GM10266 (cell line): ENCODE results near the gene WNT1.

Source experiments
- DNase-seq: peaks from one replicate; pipeline ENCODE4 v3.0.0; 2012; ENCODE audit errors: extremely low spot score
- TF ChIP-seq, protein P1 (sequence below): IDR thresholded peaks from 2 replicates; pipeline ENCODE4 v1.5.1; 2012; ENCODE audit warnings: mild to moderate bottlenecking, low read depth; ENCODE audit not compliant: control insufficient read depth, insufficient read depth; ENCODE audit errors: missing control alignments

WNT1 gene

DNA sequence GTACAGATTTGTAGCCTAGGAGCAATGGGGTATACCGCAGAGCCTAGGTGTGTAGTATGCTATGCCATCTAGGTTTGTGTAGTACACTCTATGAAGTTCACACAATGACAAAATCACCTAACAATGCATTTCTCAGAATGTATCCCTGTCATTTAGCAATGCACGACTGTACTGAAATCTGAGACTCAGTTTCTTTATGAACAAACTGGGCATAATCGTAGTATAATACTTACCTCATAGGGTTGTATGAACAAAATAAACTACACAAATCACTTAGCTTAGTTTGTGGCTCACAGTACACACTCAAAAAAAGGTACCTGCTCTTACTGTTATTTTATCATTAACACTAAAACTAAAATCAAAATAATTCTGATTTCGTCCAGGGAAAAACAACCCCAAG is 47.3 kb downstream of the WNT1 start:
- TF ChIP-seq, protein P1, sequence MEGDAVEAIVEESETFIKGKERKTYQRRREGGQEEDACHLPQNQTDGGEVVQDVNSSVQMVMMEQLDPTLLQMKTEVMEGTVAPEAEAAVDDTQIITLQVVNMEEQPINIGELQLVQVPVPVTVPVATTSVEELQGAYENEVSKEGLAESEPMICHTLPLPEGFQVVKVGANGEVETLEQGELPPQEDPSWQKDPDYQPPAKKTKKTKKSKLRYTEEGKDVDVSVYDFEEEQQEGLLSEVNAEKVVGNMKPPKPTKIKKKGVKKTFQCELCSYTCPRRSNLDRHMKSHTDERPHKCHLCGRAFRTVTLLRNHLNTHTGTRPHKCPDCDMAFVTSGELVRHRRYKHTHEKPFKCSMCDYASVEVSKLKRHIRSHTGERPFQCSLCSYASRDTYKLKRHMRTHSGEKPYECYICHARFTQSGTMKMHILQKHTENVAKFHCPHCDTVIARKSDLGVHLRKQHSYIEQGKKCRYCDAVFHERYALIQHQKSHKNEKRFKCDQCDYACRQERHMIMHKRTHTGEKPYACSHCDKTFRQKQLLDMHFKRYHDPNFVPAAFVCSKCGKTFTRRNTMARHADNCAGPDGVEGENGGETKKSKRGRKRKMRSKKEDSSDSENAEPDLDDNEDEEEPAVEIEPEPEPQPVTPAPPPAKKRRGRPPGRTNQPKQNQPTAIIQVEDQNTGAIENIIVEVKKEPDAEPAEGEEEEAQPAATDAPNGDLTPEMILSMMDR: no peak
- no peak for DNase-seq

DNA sequence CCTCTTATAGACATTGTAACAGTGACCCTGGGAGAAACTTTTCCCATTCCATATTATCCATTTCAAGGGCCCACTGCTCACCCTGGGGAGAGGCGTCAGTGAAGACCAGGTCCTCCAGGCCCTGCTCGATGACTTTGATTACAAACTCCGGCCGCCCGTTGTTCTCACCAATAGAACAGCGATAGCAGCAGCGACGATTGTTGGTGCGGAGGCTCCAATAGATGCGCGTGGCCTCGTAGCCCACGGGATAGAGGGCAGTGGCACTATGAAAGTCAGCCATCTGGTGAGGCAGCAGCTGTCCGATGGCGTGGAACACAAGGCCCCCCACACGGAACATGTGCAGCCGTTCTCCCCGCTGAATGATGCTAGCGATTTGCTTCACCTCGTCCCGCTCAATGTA is 48.0 kb downstream of the WNT1 start:
- no peak for DNase-seq
- TF ChIP-seq, protein P1: no peak

DNA sequence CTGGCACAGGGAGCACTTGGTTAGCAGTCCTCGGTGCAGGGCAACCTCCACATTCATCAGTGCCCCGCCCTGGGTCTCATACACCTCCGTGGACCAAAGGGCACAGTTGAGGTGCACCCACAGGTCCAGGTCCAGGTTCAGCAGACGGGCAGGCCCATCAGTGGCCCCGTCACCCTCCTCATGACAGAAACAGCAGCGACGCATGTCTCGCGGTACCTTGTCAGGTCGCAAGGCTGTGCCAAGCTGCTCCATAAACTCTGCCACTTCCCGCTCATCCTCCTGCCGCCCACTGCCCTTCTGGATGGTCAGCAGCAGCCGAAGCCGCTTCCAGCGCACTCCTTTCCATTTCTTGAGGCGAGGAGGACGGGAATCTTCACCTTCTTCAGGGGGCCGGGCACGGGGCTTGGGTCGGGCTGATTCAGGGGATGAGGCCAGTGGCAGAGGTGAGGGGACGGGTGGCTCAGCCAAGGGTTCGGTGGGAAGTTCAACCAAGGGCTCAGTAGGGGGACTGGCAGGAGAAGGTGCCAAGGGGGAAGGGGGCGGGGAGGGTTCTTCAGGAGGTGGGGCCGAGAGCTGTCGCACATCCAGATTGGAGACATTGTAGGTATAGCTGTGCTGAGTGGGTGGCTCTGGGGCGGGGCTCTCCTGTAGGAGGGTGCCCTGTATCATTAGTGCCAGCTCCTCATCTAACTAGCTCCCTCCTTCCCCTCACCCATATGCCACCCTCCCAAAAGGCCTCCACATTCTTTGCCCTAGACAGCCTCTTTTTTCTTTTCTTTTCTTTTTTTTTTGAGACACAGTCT is 48.8 kb downstream of the WNT1 start:
- TF ChIP-seq, protein P1: no peak
- DNase-seq: no peak

DNA sequence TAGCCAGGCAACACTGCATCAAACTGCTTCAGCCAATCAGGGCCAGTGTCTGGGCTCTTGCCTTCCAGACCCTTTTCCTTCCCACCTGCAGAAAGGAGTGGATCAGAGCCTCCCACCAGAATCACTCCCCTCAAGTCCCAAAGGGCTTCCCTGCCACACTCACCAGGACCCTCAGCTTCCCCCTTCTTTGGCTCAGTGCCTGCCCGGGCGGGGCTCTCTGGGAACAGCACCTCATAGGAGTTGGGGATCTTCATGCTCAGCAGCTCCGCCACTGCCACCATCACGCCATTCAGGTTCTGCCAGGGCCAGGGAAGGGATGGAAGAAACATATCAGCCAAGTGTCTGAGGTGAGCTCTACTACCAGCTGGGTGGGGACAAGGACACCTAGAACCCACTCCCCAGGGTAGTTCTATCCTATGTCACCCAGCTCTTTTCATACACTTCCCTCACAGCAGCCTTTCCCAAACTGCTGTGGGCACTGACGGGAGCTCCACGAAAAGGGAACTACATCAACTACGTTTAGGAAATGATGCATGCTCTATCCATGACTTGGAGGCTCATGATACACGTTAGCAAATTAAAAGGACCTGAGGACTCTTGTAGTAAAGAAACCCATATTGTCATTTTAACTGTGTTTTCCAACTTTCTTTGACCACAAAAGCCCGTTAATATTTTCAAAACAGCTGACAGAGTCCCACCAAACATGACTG is 49.9 kb downstream of the WNT1 start:
- TF ChIP-seq, protein P1: no peak
- DNase-seq: no peak

DNA sequence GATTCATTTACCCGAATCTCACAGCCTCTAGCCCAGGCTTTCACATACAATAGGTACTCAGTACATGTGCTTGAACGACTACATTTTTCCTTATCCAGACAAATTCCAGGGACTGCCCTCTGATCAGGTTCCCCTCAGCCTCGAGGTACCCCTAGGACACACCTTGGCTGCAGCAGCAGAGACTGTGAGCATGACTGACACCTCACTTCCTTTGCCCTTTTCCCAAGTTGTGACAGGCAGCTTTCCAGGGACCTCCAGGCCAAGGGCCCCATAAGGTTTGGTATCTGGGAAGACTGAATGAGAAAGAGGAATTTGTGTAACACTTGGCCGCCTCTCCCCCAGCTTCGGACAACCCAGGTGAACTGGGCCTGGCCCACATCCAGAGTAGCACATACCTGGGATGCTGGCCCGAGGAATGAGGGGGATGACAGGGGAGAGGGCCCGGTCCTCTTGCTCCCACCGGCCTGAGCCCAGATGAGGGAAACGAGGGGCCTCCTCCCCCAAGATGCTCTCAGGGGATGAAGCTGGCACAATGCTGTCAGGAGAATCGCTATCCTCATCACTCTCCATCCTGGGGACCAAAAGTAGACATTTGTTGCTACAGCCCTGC is 50.6 kb downstream of the WNT1 start:
- TF ChIP-seq, protein P1: no peak
- DNase-seq: no peak

DNA sequence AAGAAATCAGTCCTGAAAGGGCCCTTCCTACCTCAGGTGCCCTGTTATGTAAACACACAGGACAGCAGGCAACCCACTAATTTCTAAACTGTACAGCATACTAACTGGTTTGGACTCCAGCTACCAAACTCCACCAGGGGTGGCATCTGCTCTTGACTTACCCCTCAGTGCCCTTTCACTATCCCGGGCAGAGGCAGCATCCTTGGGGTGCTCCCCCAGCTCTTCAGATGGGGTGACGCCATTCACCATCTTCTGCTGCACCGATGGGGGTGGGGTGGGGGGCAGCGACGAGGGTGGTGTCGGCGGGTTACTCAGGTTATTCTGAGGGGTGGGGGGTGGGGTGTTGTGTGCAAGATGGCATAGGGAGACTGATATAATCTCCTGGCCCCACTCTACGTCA is 52.0 kb downstream of the WNT1 start:
- TF ChIP-seq, protein P1: no peak

More for the DNA sequence above, 52.0 kb downstream of the WNT1 start:
- DNase-seq: no peak
